Pancreas (tissue), 10 donors: ENCODE results near the gene ITPRID2. TPM values are rescaled to one million over a fixed set of nuclear protein-coding genes. Genes with fewer than 3 reads are reported as not detected.

Source experiments
- ATAC-seq, 4 donors: fragments of 200-7000 bp; cut with Tn5 transposase; one replicate each; pipeline versions ENCODE4 v1.8.0 to v1.9.1; 2020; ENCODE audit warnings: mild to moderate bottlenecking in 4 of 4, moderate library complexity in 4 of 4
- DNase-seq, 6 donors: peaks; one replicate each; pipeline ENCODE4 v3.0.0-alpha.2; 2020
- FAIRE-seq: peaks from 2 replicates; lab custom pipeline; 2012; peaks lifted over from hg19 to GRCh38; lab: Jason Lieb, UNC
- H3K27ac ChIP-seq, 4 donors: fragments of 200-600 bp; sonication (generic); 1 replicate in 3 of 4; 2 replicates in 1 of 4; pipeline versions ENCODE4 v1.5.0 to v1.8.0; 2020
- H3K27me3 ChIP-seq, 4 donors: fragments of 200-600 bp; one replicate each; pipeline ENCODE4 v1.8.0; 2021
- H3K36me3 ChIP-seq, 3 donors: fragments of 200-600 bp; sonication (generic) in 1 of 3; one replicate each; pipeline versions ENCODE4 v1.5.0 to v1.8.0; 2020 to 2021
- H3K4me1 ChIP-seq, 3 donors: fragments of 200-600 bp; one replicate each; pipeline ENCODE4 v1.8.0; 2021
- H3K4me3 ChIP-seq, 4 donors: fragments of 200-600 bp; sonication (generic) in 2 of 4; one replicate each; pipeline versions ENCODE4 v1.5.0 to v1.8.0; 2020 to 2021
- H3K9me3 ChIP-seq, 4 donors: fragments of 200-600 bp; one replicate each; pipeline ENCODE4 v1.8.0; 2021
- WGBS, 2 donors: extraction: QIAGEN DNeasy Blood & Tissue Kit; methylation state at CpG; one replicate each; pipeline ENCODE4 v1.1.7; 2013; 5-methylcytosine and 5-hydroxymethylcytosine counted together
- intact Hi-C, 3 donors: fragments of 100-400 bp; cut with DNase I; formaldehyde crosslinking; loops; one replicate each; pipeline versions ENCODE4 v1.11.1 to v1.14.2; 2022
- polyA plus RNA-seq, 2 donors: library from polyadenylated mRNA; stranded (reverse); fragments of 200-250 nt; gene quantifications; one replicate each; pipeline ENCODE4 v1.2.3, GENCODE V29; 2013
- total RNA-seq, 6 donors: library from RNA; stranded (reverse); fragmentation: NEBNext Ultra II Directional in 4 of 6; extraction: Animal tissue kit (Norgen Biotek cat#: 25700) in 4 of 6; gene quantifications; one replicate each; pipeline versions ENCODE4 v1.2.1 to v1.2.4, GENCODE V29; 2021 to 2023
- TF ChIP-seq, protein P1 (sequence below), 4 donors: fragments of 200-600 bp; sonication (generic) in 3 of 4; IDR thresholded peaks; one replicate each; pipeline versions ENCODE4 v1.5.0 to v1.8.0; 2021; ENCODE audit warnings: antibody characterized with exemption in 4 of 4
- donor health status: healthy with polysubstance abuse.
- donor health status: DM: no; HTN: no; CAD: no; lungs with moderate emphysema.
- donor health status: DM: no; HTN: no; CAD: no.
- donor health status: control.
- donor health status: control.
- donor health status: Bipolar disorder and iron deficiency.
- donor health status: DM: yes; HTN: yes; CAD: no.
- donor health status: DM: no; HTN: no; CAD: no.
- donor health status: DM: no; HTN: no; CAD: no.
- donor health status: DM: yes; HTN: yes; CAD: no.

ITPRID2 gene
- total and polyA plus RNA-seq, 8 donors: 85.6 to 497 (median 328) TPM

DNA sequence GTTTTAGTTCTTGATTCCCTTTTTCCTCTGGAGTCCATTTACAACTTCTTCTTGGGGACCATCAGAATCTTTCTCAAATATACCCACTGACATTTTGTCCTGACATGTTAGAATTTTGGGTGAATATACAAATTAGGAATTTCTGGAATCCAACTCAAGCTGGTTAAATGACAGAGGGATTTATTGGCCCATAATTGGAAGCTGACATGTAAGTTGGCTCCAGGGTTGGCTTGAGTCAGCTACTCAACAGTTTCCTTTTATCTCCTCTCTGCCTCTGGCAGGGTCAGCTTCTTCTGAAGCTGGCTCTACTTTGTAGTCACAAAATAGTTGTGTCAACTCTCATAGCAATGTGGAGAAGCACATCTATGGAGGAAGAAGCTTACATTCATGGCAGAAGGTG, 57.5 kb downstream of the ITPRID2 start:
- Histone ChIP-seq H3K27ac (no peak overlapping the region), H3K27me3 (no peaks in the 10 kb centered on the region), H3K36me3 (no peaks in the 10 kb centered on the region), H3K4me3 (no peak overlapping the region), H3K4me1 (peaks cover 0 to 4% (median 0%) of the 10 kb centered on the region in 3 donors), H3K9me3 (no peaks in the 10 kb centered on the region)
- ATAC-seq (no peak), FAIRE-seq (no peak), DNase-seq (no peak)
- intact Hi-C loops: no loop called here
- TF ChIP-seq, protein P1, sequence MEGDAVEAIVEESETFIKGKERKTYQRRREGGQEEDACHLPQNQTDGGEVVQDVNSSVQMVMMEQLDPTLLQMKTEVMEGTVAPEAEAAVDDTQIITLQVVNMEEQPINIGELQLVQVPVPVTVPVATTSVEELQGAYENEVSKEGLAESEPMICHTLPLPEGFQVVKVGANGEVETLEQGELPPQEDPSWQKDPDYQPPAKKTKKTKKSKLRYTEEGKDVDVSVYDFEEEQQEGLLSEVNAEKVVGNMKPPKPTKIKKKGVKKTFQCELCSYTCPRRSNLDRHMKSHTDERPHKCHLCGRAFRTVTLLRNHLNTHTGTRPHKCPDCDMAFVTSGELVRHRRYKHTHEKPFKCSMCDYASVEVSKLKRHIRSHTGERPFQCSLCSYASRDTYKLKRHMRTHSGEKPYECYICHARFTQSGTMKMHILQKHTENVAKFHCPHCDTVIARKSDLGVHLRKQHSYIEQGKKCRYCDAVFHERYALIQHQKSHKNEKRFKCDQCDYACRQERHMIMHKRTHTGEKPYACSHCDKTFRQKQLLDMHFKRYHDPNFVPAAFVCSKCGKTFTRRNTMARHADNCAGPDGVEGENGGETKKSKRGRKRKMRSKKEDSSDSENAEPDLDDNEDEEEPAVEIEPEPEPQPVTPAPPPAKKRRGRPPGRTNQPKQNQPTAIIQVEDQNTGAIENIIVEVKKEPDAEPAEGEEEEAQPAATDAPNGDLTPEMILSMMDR (IDR thresholded peaks at IDR 0.05): no peak

DNA sequence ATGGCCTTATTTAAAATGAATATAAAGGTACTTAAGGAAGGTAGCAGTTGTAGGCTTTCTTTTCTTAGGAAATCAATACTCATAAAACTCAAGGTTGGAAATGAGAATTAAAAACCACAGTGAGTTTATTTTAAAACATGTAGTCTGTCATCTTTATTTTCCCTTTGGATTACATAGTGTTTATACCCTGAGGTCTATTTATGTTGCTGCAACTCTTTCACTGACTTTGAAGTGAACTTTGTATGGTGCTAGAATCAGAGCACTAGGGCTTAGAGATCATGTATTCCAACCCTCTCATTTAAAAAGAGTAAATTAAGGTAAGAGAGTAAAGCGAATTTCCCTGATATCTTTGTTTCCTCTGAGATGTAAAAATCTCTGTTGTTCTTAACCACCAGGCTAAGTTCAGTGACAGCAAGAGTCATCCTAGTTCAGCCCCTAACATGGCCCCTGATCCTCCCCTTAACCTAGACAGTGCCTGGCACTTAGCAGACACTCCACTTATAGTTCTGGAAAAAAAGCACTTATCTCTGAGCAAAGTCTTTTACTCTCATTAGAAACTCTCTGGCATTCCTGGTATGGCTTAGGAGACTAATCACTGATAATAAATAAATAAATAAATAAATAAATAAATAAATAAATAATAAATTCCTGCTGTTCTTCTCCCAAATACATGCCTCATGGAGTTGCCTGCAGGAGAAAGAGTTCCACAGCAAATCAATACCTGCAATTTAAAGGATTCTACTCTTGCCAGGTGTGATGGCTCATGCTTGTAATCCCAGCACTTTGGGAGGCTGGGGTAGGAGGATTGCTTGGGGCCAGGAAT, 61.1 kb downstream of the ITPRID2 start:
- H3K36me3 ChIP-seq: no peaks in the 10 kb centered on the region
- intact Hi-C loops: no loop called here
- ATAC-seq: no peak
- no peak for DNase-seq
- FAIRE-seq: no peak
- no peak overlapping the region for H3K4me3 ChIP-seq
- H3K27ac ChIP-seq: no peak overlapping the region
- 76 to 94% methylated on average over 1 of the region's 1 CpG for WGBS, 2 donors
- TF ChIP-seq, protein P1 (IDR thresholded peaks at IDR 0.05): no peak
- no peaks in the 10 kb centered on the region for H3K9me3 ChIP-seq
- peaks cover 0 to 10% (median 5%) of the 10 kb centered on the region in 3 donors for H3K4me1 ChIP-seq
- H3K27me3 ChIP-seq: no peaks in the 10 kb centered on the region

DNA sequence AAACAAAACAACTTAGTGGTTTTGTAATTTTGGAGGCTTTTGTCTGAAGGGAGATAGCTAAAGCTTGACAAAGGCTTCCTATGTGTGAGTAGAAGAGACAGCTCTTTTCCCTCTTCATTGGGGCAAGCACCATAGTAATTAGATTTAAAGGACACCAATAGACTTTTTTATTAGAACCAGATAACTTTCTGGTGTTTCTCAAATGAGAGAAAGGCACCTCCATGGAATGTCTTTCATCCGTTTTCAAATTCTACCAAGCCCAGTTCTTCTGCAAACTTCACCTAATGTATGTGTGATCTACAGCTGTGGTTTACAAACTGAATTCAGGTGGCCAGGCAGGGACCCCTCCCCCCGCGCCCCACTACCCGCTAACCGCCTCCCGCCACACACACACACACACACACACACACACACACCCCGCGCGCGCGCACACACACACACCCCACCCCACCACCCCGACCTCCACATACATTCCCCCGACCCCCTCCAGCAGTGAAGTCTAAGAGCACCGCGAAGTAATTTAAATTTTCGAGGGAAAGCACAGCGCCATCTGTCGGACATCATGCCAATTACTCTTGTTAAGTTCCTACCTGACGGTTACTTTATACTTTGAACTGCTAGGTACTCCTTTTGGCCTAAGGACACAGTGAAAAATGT, 62.5 kb downstream of the ITPRID2 start:
- no peaks in the 10 kb centered on the region for H3K27me3 ChIP-seq
- DNase-seq (peak; percentile 43 to 76 (median 60)), ATAC-seq (peak; percentile 86 to 97 (median 92)), FAIRE-seq (no peak)
- peaks cover 0 to 10% (median 10%) of the 10 kb centered on the region in 3 donors for H3K4me1 ChIP-seq
- TF ChIP-seq, protein P1 (IDR thresholded peaks at IDR 0.05): peak; percentile 15 to 42 (median 36)
- 1 to 2% methylated on average over 19 of the region's 19 CpGs for WGBS, 2 donors
- intact Hi-C loops: no loop called here
- H3K9me3 ChIP-seq: no peaks in the 10 kb centered on the region
- H3K36me3 ChIP-seq: no peaks in the 10 kb centered on the region
- H3K4me3 ChIP-seq: peak overlapping the region in 1 of 4 donors; percentile 20
- H3K27ac ChIP-seq: peak overlapping the region in 1 of 4 donors; percentile 15

DNA sequence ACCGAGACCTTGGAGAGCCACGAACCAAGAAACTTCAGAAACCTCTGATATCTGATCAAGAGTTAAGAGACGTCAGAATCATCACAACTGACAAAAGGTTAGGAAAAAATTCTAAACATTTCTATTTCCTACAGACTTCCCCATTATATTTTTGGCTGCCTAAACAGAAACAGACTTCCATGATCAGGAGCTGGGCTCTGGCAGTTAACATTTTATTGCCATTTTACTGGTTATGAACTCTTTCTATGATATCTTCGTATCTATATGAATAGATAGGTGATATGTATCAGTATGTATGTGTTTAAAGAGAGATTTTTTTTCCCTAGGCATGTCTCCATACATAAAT, 63.0 kb downstream of the ITPRID2 start:
- Histone ChIP-seq H3K27me3 (no peaks in the 10 kb centered on the region), H3K27ac (peak overlapping the region in 1 of 4 donors; percentile 15), H3K4me3 (peak overlapping the region in 1 of 4 donors; percentile 20), H3K9me3 (no peaks in the 10 kb centered on the region), H3K36me3 (no peaks in the 10 kb centered on the region), H3K4me1 (peaks cover 0 to 10% (median 10%) of the 10 kb centered on the region in 3 donors)
- no peak for FAIRE-seq
- TF ChIP-seq, protein P1 (IDR thresholded peaks at IDR 0.05): no peak
- ATAC-seq: peak; percentile 39 to 54 (median 46)
- intact Hi-C loops: no loop called here
- no peak for DNase-seq
- WGBS, 2 donors: 9 to 12% methylated on average over 4 of the region's 4 CpGs
